ENCODE results near the gene PLEKHG3. TPM values are rescaled to one million over a fixed set of nuclear protein-coding genes. Genes with fewer than 3 reads are reported as not detected.

Gene PLEKHG3
- total RNA-seq, 2 donors from 2014 or later = 54.6 to 58.1 TPM

DNA sequence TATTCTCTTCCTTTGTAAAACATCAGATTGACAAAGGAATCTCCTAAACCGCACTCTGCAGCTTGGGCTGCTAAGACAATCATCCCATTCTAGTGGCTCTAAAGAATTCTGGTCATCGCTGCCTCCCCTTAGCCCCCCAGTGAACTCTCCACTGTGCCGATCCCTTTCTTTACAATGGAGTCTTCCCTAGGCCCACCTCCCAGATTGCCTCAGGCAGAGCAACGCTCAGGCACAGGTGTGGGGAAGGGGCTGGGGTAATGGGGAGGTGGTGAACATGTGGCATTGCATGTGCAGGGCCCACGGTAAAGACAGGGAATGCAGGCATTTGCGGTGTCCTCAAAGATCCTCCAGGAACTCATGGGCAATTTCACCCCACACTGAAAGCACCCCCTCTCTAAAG, 86.3 kb downstream of the PLEKHG3 start:
- intact Hi-C loops (cut with DNase I) = no loop called here

DNA sequence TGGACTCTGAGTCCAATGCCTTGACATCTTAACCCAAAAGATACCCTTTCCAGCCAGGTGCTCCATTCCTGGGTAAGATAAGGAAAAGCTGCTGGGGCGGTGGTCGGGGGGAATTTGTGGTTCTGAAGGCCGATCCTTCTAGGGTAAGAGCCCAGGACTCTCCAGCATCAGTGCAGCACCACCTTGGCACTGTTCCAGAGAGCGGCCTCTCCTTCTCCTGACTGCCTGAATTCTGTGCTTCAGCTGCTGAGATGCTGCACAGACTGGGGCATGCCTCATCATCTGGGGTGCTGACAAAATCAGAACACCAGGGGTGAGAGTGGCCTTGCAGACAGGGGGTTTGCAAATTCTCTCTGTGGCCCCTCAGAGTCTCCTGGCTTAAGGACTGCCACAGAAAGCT, 88.0 kb downstream of the PLEKHG3 start:
- intact Hi-C loops (cut with DNase I) = no loop called here
- DNase-seq (ENCODE audit: low spot score) = peak; percentile 43

More for the DNA sequence above, 86.3 kb downstream of the PLEKHG3 start:
- peak; percentile 35 for DNase-seq (ENCODE audit: low spot score)

DNA sequence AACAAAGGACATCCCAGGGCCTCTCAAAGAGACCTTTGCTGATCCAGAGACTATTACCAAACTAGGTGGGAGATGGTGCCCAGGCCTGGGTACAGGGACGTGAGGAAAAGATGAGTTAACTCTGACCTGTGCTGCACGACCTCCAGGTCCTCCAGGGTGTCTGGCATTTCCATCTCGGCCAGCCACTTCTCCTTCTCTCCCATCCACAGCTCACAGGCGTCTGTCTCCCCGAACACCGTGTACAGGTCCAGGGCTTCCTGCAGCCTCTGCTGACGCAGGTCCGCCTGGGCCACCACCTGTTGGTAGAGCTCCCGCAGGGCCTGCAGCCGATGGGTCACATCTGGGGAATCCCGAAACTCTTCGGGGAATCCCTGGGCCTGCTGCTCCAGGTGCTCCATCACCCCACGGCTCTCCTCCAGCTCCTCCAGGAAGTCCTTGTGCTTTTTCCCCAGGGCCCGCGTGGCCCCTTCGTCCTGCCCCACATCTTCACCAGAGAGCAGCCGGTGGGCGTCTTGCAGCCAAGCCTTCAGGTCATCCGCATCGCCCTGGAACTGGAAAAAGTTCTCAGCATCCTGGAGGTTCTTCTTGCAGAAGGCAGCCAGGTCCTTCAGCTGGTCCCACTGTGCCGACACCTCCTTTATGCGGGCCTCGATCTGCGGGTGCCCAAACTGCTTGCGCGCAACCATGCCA, 88.8 kb downstream of the PLEKHG3 start:
- intact Hi-C loops (cut with DNase I) = no loop called here
- DNase-seq (ENCODE audit: low spot score) = peak; percentile 78

DNA sequence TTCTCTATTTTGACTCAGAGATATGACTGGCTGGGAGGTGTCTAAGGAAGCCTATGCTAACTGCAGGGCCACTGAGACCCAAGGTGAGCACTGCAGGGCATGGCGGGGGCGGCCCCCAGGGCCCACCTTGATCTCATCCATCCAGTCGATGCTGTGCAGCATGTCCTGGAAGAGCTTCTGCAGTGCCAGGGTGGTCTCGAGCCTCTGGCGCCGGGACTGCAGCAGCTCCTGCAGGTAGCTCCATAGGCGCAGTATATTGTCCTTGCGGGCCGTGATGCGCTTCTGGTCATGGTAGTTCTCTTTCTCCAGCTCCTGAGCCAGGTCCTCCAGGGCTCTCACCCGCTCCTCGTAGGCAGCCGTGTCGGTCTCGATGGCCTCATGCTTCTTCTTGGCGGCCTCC, 91.0 kb downstream of the PLEKHG3 start:
- intact Hi-C loops (cut with DNase I) = no loop called here

DNA sequence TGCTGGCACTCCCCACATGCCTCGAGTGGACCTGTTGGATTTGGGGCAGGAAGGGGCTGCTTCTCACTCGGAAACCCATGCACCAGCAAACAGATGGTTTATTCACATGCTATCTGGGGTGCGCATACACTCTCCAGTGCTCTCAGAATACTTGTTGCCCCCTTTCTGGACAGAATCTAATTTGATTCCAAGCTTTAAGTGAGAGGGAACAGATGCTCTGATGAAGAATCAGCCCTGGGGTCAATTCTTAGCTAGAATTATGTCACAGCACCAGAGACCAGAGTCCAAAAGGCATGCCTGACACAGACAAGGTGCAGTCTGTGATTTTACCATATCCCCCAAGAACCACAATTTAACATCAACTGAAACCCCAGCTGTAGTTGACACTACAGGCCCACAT, 91.7 kb downstream of the PLEKHG3 start:
- DNase-seq (ENCODE audit: low spot score) = no peak
- intact Hi-C loops (cut with DNase I) = no loop called here

More for the DNA sequence above, 91.0 kb downstream of the PLEKHG3 start:
- peak; percentile 62 for DNase-seq (ENCODE audit: low spot score)

DNA sequence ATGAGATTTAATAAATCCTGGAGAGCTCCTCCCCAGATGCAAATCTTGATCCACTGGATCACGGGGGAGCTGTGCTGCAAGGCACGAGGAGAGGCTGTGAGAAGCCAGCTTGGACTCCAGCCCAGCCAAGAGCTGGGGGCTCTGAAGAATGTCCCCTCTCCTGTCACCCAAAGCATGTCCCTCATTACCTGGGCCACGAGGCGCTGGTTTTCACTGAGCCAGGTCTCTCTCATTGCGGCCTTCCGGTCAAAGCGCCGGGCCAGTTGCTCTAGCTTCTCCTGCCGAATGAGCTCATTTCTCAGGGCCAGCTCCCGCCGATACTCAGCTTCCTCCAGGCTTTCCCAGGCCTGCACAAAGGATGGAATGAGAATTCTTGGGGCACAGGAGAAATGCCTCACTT, 92.1 kb downstream of the PLEKHG3 start:
- DNase-seq (ENCODE audit: low spot score) = peak; percentile 76
- intact Hi-C loops (cut with DNase I) = no loop called here

DNA sequence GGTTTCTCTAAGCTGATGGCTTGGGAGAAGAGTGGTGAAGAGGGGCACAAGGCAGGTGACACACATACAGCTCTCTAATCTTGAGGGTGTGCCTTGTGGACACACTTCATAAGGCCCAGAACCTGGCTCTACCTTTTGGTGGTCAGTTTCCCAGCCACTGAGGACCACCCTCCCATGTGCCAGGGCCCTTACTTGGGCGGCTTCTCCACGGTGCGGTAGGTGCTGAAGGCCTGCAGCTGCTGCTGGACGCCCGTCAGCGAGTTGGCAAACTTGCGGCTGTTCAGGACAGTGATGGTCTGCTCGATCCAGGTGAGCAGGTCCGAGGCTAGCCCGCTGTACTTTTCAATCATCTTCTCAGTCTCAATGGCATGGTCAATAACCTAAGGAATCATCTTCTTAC, 95.3 kb downstream of the PLEKHG3 start:
- DNase-seq (ENCODE audit: low spot score) = peak; percentile 22
- intact Hi-C loops (cut with DNase I) = no loop called here

Small RNA genes within 50 kb of the gene (microRNA-seq; reads per million reads assigned to microRNA genes)
- gene MIR7855 (ENCODE audit: borderline microRNAs expressed in 2 of 2) = 0 reads per million in 2 donors

Other genes starting within 250 kb of the PLEKHG3 start
- 1 to 10 TPM; 2.4 to 3.1 TPM for gene AKAP5, start 238.9 kb upstream of the PLEKHG3 start, total RNA-seq
- 10 to 100 TPM; 13.3 to 14.1 TPM for gene ZBTB25, start 200.6 kb upstream of the PLEKHG3 start, total RNA-seq
- gene ZBTB1, start 199.7 kb upstream of the PLEKHG3 start, total RNA-seq = 10 to 100 TPM; 34.7 to 34.8 TPM
- 10 to 100 TPM; 32.7 to 49.0 TPM for gene HSPA2, start 163.7 kb upstream of the PLEKHG3 start, total RNA-seq
- gene PPP1R36, start 154.5 kb upstream of the PLEKHG3 start, total RNA-seq = under 1 TPM; 0.62 to 0.65 TPM
- gene SPTB, start 175.5 kb downstream of the PLEKHG3 start, total RNA-seq = 1 to 10 TPM; 2.5 to 3.3 TPM
- gene CHURC1, start 210.0 kb downstream of the PLEKHG3 start, total RNA-seq = 10 to 100 TPM; 65.4 to 87.3 TPM
- gene GPX2, start 238.3 kb downstream of the PLEKHG3 start, total RNA-seq = not detected

Data from posterior vena cava (tissue), 2 donors.